ENCODE data around the gene SPATS2L. TPM values are rescaled to one million over a fixed set of nuclear protein-coding genes. Genes with fewer than 3 reads are reported as not detected.

Gene SPATS2L
- total RNA-seq, 2 donors from 2014 or later: 40.3 to 89.9 TPM

DNA sequence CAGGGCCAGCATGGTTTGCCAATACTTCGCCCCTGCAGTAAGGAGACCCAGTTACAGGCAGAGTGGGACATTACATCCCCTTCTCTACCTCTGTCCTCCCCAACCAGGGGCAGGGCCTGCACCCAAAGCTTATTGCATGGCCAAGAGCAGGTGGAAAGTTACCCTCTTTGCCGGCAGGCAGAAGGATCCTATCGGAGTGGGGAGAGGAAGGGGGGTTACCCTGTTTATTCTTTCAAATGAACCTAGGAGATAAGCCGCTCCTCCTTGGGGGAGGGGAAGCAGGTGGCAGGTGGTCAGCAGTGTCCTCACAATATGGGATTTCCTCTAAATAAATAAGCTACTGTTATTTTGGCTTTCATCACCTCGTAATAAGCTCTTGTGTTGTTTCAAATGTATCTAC is 53.9 kb downstream of the SPATS2L start:
- DNase-seq: no peak
- H3K9ac ChIP-seq (ENCODE audit: extremely low read depth, low read length, poor library complexity, severe bottlenecking): no peak overlapping the region

DNA sequence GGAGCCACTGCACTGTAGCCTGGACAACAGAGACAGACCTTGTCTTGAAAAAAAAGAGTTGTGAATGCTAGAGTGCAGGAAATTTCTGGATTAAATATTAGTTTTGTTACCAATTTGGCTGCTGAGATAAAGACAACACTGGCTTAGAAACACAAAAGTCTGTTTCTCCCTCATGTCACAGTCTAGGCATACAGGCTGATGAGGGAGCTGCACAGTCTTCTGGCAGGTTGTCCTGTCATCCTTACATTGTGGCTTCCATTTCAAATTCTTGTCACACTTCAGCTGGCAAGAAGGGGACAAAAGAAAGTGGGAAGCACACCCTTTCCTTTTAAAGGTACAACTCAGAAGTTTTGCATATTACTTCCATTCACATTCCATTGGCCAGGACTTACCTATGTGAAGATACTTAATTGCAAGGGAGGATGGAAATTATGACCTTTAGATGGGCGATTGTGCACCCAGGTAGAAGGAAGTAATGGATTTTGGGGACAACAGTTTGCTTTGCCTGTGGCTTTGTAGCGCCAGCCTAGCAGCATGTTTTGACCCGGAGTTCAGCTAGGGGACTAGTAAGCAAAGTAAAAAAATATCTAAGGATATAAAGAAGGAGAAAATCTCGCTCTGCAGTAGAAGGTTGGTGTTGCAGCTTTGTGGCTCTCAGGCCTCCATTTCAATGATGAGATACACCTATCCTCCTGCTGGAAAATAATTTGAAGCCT is 55.9 kb downstream of the SPATS2L start:
- Mint-ChIP-seq H3K4me1 (peaks cover 42% of the 10 kb centered on the region), H3K4me3 (no peak overlapping the region), H3K9me3 (no peaks in the 10 kb centered on the region), H3K27me3 (ENCODE audit: insufficient read depth) (no peaks in the 10 kb centered on the region), H3K27ac (no peak overlapping the region), H3K36me3 (ENCODE audit: low read depth) (no peaks in the 10 kb centered on the region)
- Histone ChIP-seq H3K27ac (ENCODE audit: low read depth, low read length) (no peak overlapping the region), H3K9ac (ENCODE audit: extremely low read depth, low read length, poor library complexity, severe bottlenecking) (no peak overlapping the region), H3K9me3 (ENCODE audit: control insufficient read depth, low read length) (no peaks in the 10 kb centered on the region), H3K27me3 (ENCODE audit: control insufficient read depth, insufficient read depth, low read length, poor library complexity, severe bottlenecking) (no peaks in the 10 kb centered on the region), H3K36me3 (ENCODE audit: control insufficient read depth, insufficient read depth, low read length) (no peaks in the 10 kb centered on the region), H3K4me3 (ENCODE audit: low read length) (no peak overlapping the region), H3K4me1 (ENCODE audit: control insufficient read depth, insufficient read depth, low read length) (peaks cover 12% of the 10 kb centered on the region)
- 97 to 100% methylated on average over 1 to 4 of the region's 4 CpGs for WGBS, 2 experiments (ENCODE audit: insufficient coverage in 1 of 2, insufficient read length in 1 of 2)
- TF ChIP-seq CTCF (conservative IDR thresholded peaks at IDR 0.05): no peak
- no peak for DNase-seq

More for the DNA sequence above, 53.9 kb downstream of the SPATS2L start:
- no peaks in the 10 kb centered on the region for H3K27me3 Mint-ChIP-seq (ENCODE audit: insufficient read depth)
- H3K4me3 Mint-ChIP-seq: peak overlapping the region; percentile 24
- Histone ChIP-seq H3K27ac (ENCODE audit: low read depth, low read length) (no peak overlapping the region), H3K27me3 (ENCODE audit: control insufficient read depth, insufficient read depth, low read length, poor library complexity, severe bottlenecking) (no peaks in the 10 kb centered on the region), H3K36me3 (ENCODE audit: control insufficient read depth, insufficient read depth, low read length) (no peaks in the 10 kb centered on the region), H3K4me1 (ENCODE audit: control insufficient read depth, insufficient read depth, low read length) (peaks cover 19% of the 10 kb centered on the region), H3K4me3 (ENCODE audit: low read length) (peak overlapping the region; percentile 25), H3K9me3 (ENCODE audit: control insufficient read depth, low read length) (no peaks in the 10 kb centered on the region)
- WGBS, 2 experiments (ENCODE audit: insufficient coverage in 1 of 2, insufficient read length in 1 of 2): 53 to 62% methylated on average over 3 to 5 of the region's 5 CpGs
- H3K27ac Mint-ChIP-seq: no peak overlapping the region
- H3K36me3 Mint-ChIP-seq (ENCODE audit: low read depth): no peaks in the 10 kb centered on the region
- no peaks in the 10 kb centered on the region for H3K9me3 Mint-ChIP-seq
- peaks cover 50% of the 10 kb centered on the region for H3K4me1 Mint-ChIP-seq
- no peak for TF ChIP-seq CTCF (conservative IDR thresholded peaks at IDR 0.05)

DNA sequence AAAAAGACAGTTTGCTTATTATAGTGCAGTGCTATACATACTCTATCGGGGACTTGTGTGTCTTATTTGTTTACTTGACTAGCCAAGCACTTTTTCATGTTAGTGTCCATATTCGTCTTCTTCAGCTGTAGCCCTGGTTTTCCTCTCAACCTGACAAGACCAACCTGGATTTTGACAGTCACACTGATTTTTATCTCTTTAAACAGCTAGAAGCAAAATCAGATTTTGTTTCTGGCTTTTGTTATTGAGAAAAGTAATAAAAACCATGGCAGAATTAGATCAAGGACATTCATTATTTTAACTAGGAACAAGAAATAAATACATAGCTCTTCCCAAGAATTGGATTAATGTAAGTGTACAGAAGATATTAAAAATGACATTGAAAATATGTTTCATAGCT is 56.8 kb downstream of the SPATS2L start:
- Histone ChIP-seq H3K4me3 (ENCODE audit: low read length) (no peak overlapping the region), H3K27me3 (ENCODE audit: control insufficient read depth, insufficient read depth, low read length, poor library complexity, severe bottlenecking) (no peaks in the 10 kb centered on the region), H3K4me1 (ENCODE audit: control insufficient read depth, insufficient read depth, low read length) (peaks cover 12% of the 10 kb centered on the region), H3K9me3 (ENCODE audit: control insufficient read depth, low read length) (no peaks in the 10 kb centered on the region), H3K9ac (ENCODE audit: extremely low read depth, low read length, poor library complexity, severe bottlenecking) (no peak overlapping the region), H3K27ac (ENCODE audit: low read depth, low read length) (no peak overlapping the region), H3K36me3 (ENCODE audit: control insufficient read depth, insufficient read depth, low read length) (no peaks in the 10 kb centered on the region)
- H3K27me3 Mint-ChIP-seq (ENCODE audit: insufficient read depth): no peaks in the 10 kb centered on the region
- no peak overlapping the region for H3K4me3 Mint-ChIP-seq
- DNase-seq: no peak
- H3K27ac Mint-ChIP-seq: no peak overlapping the region
- peaks cover 43% of the 10 kb centered on the region for H3K4me1 Mint-ChIP-seq
- no peak for TF ChIP-seq CTCF (conservative IDR thresholded peaks at IDR 0.05)
- no peaks in the 10 kb centered on the region for H3K9me3 Mint-ChIP-seq
- whole genome bisulfite sequencing, 2 experiments (ENCODE audit: insufficient coverage in 1 of 2, insufficient read length in 1 of 2): 90% methylated on average over 2 of the region's 2 CpGs
- H3K36me3 Mint-ChIP-seq (ENCODE audit: low read depth): no peaks in the 10 kb centered on the region

Measured in endodermal cell (in vitro differentiated cells).